GM23248 (cell line): Measurements from ENCODE around the gene MMP1. TPM values are rescaled to one million over a fixed set of nuclear protein-coding genes. Genes with fewer than 3 reads are reported as not detected.
A peak's percentile ranks its signal among the peaks of the same experiment; 100 is the strongest.

Source experiments
- DNase-seq: peaks from one replicate; pipeline ENCODE4 v3.0.0-alpha.2; 2015
- H2AFZ ChIP-seq: fragments of 200-600 bp; sonication (generic); 2 replicates; pipeline ENCODE4 v1.6.1; 2016; ENCODE audit warnings: antibody characterized with exemption
- H3F3A ChIP-seq: fragments of 200-600 bp; sonication (generic); 2 replicates; pipeline ENCODE4 v1.6.1; 2016; ENCODE audit warnings: mild to moderate bottlenecking, antibody characterized with exemption, mixed run types; ENCODE audit not compliant: insufficient read depth
- H3K27ac ChIP-seq: fragments of 200-600 bp; sonication (generic); 2 replicates; pipeline ENCODE4 v1.5.1; 2016; ENCODE audit warnings: mild to moderate bottlenecking
- H3K27me3 ChIP-seq: fragments of 200-600 bp; sonication (generic); replicated peaks from 2 replicates; pipeline ENCODE4 v1.6.1; 2016; ENCODE audit warnings: mild to moderate bottlenecking; ENCODE audit not compliant: insufficient read depth
- H3K36me3 ChIP-seq: fragments of 200-600 bp; sonication (generic); 2 replicates; pipeline ENCODE4 v1.6.1; 2016; ENCODE audit warnings: low read depth, mild to moderate bottlenecking
- H3K4me1 ChIP-seq: fragments of 200-600 bp; sonication (generic); 2 replicates; pipeline ENCODE4 v1.6.1; 2016; ENCODE audit warnings: mild to moderate bottlenecking; ENCODE audit not compliant: insufficient read depth
- H3K4me2 ChIP-seq: fragments of 200-600 bp; sonication (generic); one replicate; pipeline ENCODE4 v1.6.1; 2016; ENCODE audit warnings: mild to moderate bottlenecking; ENCODE audit not compliant: unreplicated experiment
- H3K4me3 ChIP-seq: fragments of 200-600 bp; sonication (generic); 2 replicates; pipeline ENCODE4 v1.5.1; 2016; ENCODE audit warnings: mild to moderate bottlenecking
- H3K79me2 ChIP-seq: fragments of 200-600 bp; sonication (generic); 2 replicates; pipeline ENCODE4 v1.6.1; 2016; ENCODE audit warnings: mild to moderate bottlenecking; ENCODE audit not compliant: insufficient read depth
- H3K9ac ChIP-seq: fragments of 200-600 bp; sonication (generic); 2 replicates; pipeline ENCODE4 v1.6.1; 2016; ENCODE audit warnings: mild to moderate bottlenecking
- H3K9me2 ChIP-seq: fragments of 200-600 bp; sonication (generic); 2 replicates; pipeline ENCODE4 v1.6.1; 2016; ENCODE audit warnings: mixed run types, mild to moderate bottlenecking, moderate library complexity; ENCODE audit not compliant: insufficient read depth
- H3K9me3 ChIP-seq: fragments of 200-600 bp; sonication (generic); one replicate; pipeline ENCODE4 v1.6.1; 2017; ENCODE audit warnings: low read depth
- H4K20me1 ChIP-seq: fragments of 200-600 bp; sonication (generic); 2 replicates; pipeline ENCODE4 v1.6.0; 2016; ENCODE audit not compliant: insufficient read depth
- EZH2 ChIP-seq: fragments of 200-600 bp; sonication (generic); IDR thresholded peaks from 2 replicates; pipeline ENCODE4 v1.6.1; 2018; ENCODE audit warnings: antibody characterized with exemption, mild to moderate bottlenecking; ENCODE audit not compliant: insufficient read depth, poor library complexity, severe bottlenecking
- EZH2phosphoT487 ChIP-seq: fragments of 200-600 bp; sonication (generic); IDR thresholded peaks from 2 replicates; pipeline ENCODE4 v1.6.1; 2018; ENCODE audit warnings: antibody characterized with exemption, moderate library complexity, mild to moderate bottlenecking, low read depth; ENCODE audit not compliant: insufficient read depth
- whole genome bisulfite sequencing, 2 experiments: methylation state at CpG; one replicate each; pipeline ENCODE4 v1.1.6; 2015 to 2017; ENCODE audit warnings: low lambda C conversion rate in 2 of 2, low coverage in 1 of 2; ENCODE audit errors: missing lambda C conversion rate in 2 of 2; 5-methylcytosine and 5-hydroxymethylcytosine counted together
- in situ Hi-C: fragments of 300-500 bp; cut with MboI; formaldehyde crosslinking; loops from 2 replicates; pipeline ENCODE4 v1.15.0; 2020
- polyA plus RNA-seq: library from polyadenylated mRNA; unstranded; fragments of >200 nt; fragmentation: Nextera tagmentation; extraction: Ambion mirVana; gene quantifications from 2 replicates; pipeline ENCODE4 v1.2.1, GENCODE V29; 2016
- total RNA-seq: library from RNA; depleted of rRNA; stranded (reverse); fragments of >200 nt; shearing (Covaris generic); gene quantifications from 2 replicates; pipeline ENCODE4 v1.2.3, GENCODE V29; 2014

The MMP1 gene
- total and polyA plus RNA-seq, 2 experiments from 2014 or later: 34.5 to 53.2 TPM

- H4K20me1 ChIP-seq: no peaks in the 10 kb centered on the region
- no peak for DNase-seq
- H3K27me3 ChIP-seq: no peaks in the 10 kb centered on the region
- no peak overlapping the region for H3K4me3 ChIP-seq
- 54 to 61% methylated on average over 5 of the region's 5 CpGs for whole genome bisulfite sequencing, 2 experiments
- H3K4me2 ChIP-seq: no peak overlapping the region
- TF ChIP-seq EZH2phosphoT487 (no peak), EZH2 (no peak)
- no peak overlapping the region for H2AFZ ChIP-seq
- no peaks in the 10 kb centered on the region for H3K79me2 ChIP-seq
- H3K27ac ChIP-seq: no peak overlapping the region
- in situ Hi-C loops: no loop called here
- no peaks in the 10 kb centered on the region for H3K36me3 ChIP-seq
- H3K9me2 ChIP-seq: no peaks in the 10 kb centered on the region; the same call in 1 of the 2 replicates
- peaks cover 37% of the 10 kb centered on the region for H3K4me1 ChIP-seq
- H3K9me3 ChIP-seq: no peaks in the 10 kb centered on the region
- H3F3A ChIP-seq: peaks cover 37% of the 10 kb centered on the region
- no peak overlapping the region for H3K9ac ChIP-seq
Observed at GRCh38 chr11:102840018-102840417, 42.1 kb upstream of the MMP1 start.

DNA sequence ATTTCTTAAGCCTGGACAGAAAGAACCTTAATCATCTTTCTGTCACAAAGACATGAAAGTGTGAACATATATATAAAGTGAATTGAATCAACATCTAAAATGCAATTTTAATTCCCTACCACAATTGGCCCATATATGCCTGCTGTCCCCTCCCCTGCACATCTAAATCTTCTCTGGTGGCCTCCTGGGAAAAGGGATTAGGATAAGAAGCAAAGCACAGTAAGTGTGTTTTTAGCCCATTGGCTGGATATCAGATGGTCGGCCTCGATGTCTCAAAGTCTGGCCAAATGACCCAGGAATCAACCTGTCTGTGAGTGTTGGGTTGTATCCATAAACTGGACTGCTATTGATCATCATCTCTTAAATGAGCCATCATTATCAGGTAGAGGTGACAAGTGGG lies 39.7 kb upstream of the MMP1 start:
- DNase-seq: no peak
- Histone ChIP-seq H3K4me1 (peaks cover 22% of the 10 kb centered on the region), H3K9me2 (no peaks in the 10 kb centered on the region; the same call in 1 of the 2 replicates), H3K36me3 (no peaks in the 10 kb centered on the region), H4K20me1 (no peaks in the 10 kb centered on the region), H3K79me2 (no peaks in the 10 kb centered on the region), H2AFZ (no peak overlapping the region), H3K4me2 (no peak overlapping the region), H3K27me3 (no peaks in the 10 kb centered on the region), H3K9me3 (no peaks in the 10 kb centered on the region), H3K4me3 (no peak overlapping the region), H3K27ac (no peak overlapping the region), H3K9ac (no peak overlapping the region), H3F3A (peaks cover 20% of the 10 kb centered on the region)
- no peak for TF ChIP-seq EZH2phosphoT487
- TF ChIP-seq EZH2: no peak
- 94 to 95% methylated on average over 2 of the region's 2 CpGs for WGBS, 2 experiments
- in situ Hi-C loops: no loop called here

GRCh38 chr11:102837156-102837555 lies 39.2 kb upstream of the MMP1 start:
- peaks cover 20% of the 10 kb centered on the region for H3F3A ChIP-seq
- no peak overlapping the region for H3K4me3 ChIP-seq
- H3K27ac ChIP-seq: no peak overlapping the region
- no peaks in the 10 kb centered on the region; the same call in 1 of the 2 replicates for H3K9me2 ChIP-seq
- no peak overlapping the region for H3K9ac ChIP-seq
- H3K4me2 ChIP-seq: no peak overlapping the region
- 79 to 81% methylated on average over 2 of the region's 2 CpGs for WGBS, 2 experiments
- no peaks in the 10 kb centered on the region for H4K20me1 ChIP-seq
- H3K36me3 ChIP-seq: no peaks in the 10 kb centered on the region
- peak; percentile 49 for DNase-seq
- no peaks in the 10 kb centered on the region for H3K9me3 ChIP-seq
- H3K27me3 ChIP-seq: no peaks in the 10 kb centered on the region
- TF ChIP-seq EZH2phosphoT487 (no peak), EZH2 (no peak)
- in situ Hi-C loops: no loop called here
- no peak overlapping the region for H2AFZ ChIP-seq
- peaks cover 22% of the 10 kb centered on the region for H3K4me1 ChIP-seq
- H3K79me2 ChIP-seq: no peaks in the 10 kb centered on the region

GRCh38 chr11:102836290-102836875 lies 38.4 kb upstream of the MMP1 start:
- Histone ChIP-seq H3K4me3 (no peak overlapping the region), H3K36me3 (no peaks in the 10 kb centered on the region), H3K27ac (no peak overlapping the region), H3F3A (peaks cover 20% of the 10 kb centered on the region), H3K27me3 (no peaks in the 10 kb centered on the region), H3K79me2 (no peaks in the 10 kb centered on the region), H3K9me2 (no peaks in the 10 kb centered on the region; the same call in 1 of the 2 replicates), H3K4me1 (peaks cover 22% of the 10 kb centered on the region), H3K4me2 (peak overlapping the region; percentile 39), H3K9ac (no peak overlapping the region), H3K9me3 (no peaks in the 10 kb centered on the region), H4K20me1 (no peaks in the 10 kb centered on the region), H2AFZ (no peak overlapping the region)
- in situ Hi-C loops: no loop called here
- peak; percentile 88 for DNase-seq
- no peak for TF ChIP-seq EZH2
- TF ChIP-seq EZH2phosphoT487: no peak
- WGBS, 2 experiments: 0 to 7% methylated on average over 3 of the region's 3 CpGs

DNA sequence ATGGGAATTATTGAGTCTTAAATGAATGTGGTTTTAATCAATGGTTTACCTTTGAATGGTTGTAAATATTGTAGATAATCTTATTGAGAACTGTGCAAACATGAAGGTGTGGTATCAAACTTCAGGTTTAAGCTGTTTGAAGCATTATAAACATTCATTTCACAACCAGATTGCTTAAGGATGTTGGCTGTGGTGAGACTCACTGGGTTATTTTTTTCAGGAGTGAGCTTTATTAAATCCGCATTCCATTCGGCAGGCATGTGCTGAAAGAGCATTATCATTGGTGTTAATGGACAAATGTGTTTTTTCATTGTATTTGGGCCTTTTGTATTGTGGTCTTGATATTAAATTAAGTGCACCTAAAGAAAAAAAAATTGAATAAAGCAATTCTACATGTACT lies 35.8 kb upstream of the MMP1 start:
- DNase-seq: no peak

More for the DNA sequence above, 35.8 kb upstream of the MMP1 start:
- Histone ChIP-seq H3K36me3 (no peaks in the 10 kb centered on the region), H3K27ac (no peak overlapping the region), H3K4me2 (no peak overlapping the region), H2AFZ (no peak overlapping the region), H3K79me2 (no peaks in the 10 kb centered on the region), H3K9me2 (no peaks in the 10 kb centered on the region), H3F3A (peaks cover 28% of the 10 kb centered on the region), H3K4me3 (no peak overlapping the region), H3K9ac (no peak overlapping the region), H3K9me3 (no peaks in the 10 kb centered on the region), H4K20me1 (no peaks in the 10 kb centered on the region), H3K4me1 (peaks cover 36% of the 10 kb centered on the region), H3K27me3 (no peaks in the 10 kb centered on the region)
- 92 to 98% methylated on average over 2 of the region's 2 CpGs for WGBS, 2 experiments
- TF ChIP-seq EZH2phosphoT487 (no peak), EZH2 (no peak)
- in situ Hi-C loops: no loop called here
